HG03565 (cell line): ENCODE measurements around the gene MPDZ.

Experiments
- ATAC-seq: cut with Tn5 transposase; IDR thresholded peaks from one replicate; pipeline ENCODE4 v1.9.1; 2021; ENCODE audit warnings: mild to moderate bottlenecking, moderate library complexity; ENCODE audit not compliant: unreplicated experiment

Gene MPDZ

GRCh38 chr9:13279284-13280141 is at the start of gene MPDZ:
MPDZ (minus strand) TSS chr9:13279692; CDS start chr9:13250315, 29,377 bp downstream.
- ATAC-seq = no peak

- ATAC-seq = no peak
These were observed 45.5 kb upstream of the MPDZ start for GRCh38 chr9:13324988-13325387.

GRCh38 chr9:13322828-13323550 is 43.5 kb upstream of the MPDZ start:
- ATAC-seq = no peak

- no peak for ATAC-seq
These were observed 38.5 kb upstream of the MPDZ start for GRCh38 chr9:13318027-13318426.

GRCh38 chr9:13296972-13297371 is 17.5 kb upstream of the MPDZ start:
- ATAC-seq = no peak

- no peak for ATAC-seq
These were observed 16.1 kb upstream of the MPDZ start for GRCh38 chr9:13295556-13295955.

GRCh38 chr9:13292782-13293181 is 13.3 kb upstream of the MPDZ start:
- ATAC-seq = no peak

- no peak for ATAC-seq
These were observed 12.7 kb upstream of the MPDZ start for GRCh38 chr9:13292158-13292557.

GRCh38 chr9:13291718-13292117 is 12.2 kb upstream of the MPDZ start:
- no peak for ATAC-seq

GRCh38 chr9:13284011-13284410 is 4.5 kb upstream of the MPDZ start:
- ATAC-seq = no peak

- no peak for ATAC-seq
These were observed 3.5 kb upstream of the MPDZ start for GRCh38 chr9:13282998-13283397.

- no peak for ATAC-seq
These were observed 2.0 kb upstream of the MPDZ start for GRCh38 chr9:13281356-13282016.

GRCh38 chr9:13278368-13279246 is 885 bp downstream of the MPDZ start:
- ATAC-seq = no peak

- no peak for ATAC-seq
These were observed 1.5 kb downstream of the MPDZ start for GRCh38 chr9:13278023-13278367.

- ATAC-seq = no peak
These were observed 4.4 kb downstream of the MPDZ start for GRCh38 chr9:13274886-13275641.

GRCh38 chr9:13270734-13271133 is 8.8 kb downstream of the MPDZ start:
- no peak for ATAC-seq

- no peak for ATAC-seq
These were observed 9.7 kb downstream of the MPDZ start for GRCh38 chr9:13269589-13270452.

- ATAC-seq = no peak
These were observed 11.0 kb downstream of the MPDZ start for GRCh38 chr9:13268469-13268868.

GRCh38 chr9:13267743-13268142 is 11.7 kb downstream of the MPDZ start:
- no peak for ATAC-seq
